SH-SY5Y (cell line): ENCODE results near the gene SAMD14.

Experiments used
- GATA2 ChIP-seq: IDR thresholded peaks from 2 replicates; pipeline ENCODE4 v1.6.1; 2011; ENCODE audit warnings: mild to moderate bottlenecking, low read depth, low read length
- GATA3 ChIP-seq: IDR thresholded peaks from 2 replicates; pipeline ENCODE4 v1.6.1; 2011; ENCODE audit warnings: low read depth, mild to moderate bottlenecking, low read length, moderate library complexity

The SAMD14 gene

DNA sequence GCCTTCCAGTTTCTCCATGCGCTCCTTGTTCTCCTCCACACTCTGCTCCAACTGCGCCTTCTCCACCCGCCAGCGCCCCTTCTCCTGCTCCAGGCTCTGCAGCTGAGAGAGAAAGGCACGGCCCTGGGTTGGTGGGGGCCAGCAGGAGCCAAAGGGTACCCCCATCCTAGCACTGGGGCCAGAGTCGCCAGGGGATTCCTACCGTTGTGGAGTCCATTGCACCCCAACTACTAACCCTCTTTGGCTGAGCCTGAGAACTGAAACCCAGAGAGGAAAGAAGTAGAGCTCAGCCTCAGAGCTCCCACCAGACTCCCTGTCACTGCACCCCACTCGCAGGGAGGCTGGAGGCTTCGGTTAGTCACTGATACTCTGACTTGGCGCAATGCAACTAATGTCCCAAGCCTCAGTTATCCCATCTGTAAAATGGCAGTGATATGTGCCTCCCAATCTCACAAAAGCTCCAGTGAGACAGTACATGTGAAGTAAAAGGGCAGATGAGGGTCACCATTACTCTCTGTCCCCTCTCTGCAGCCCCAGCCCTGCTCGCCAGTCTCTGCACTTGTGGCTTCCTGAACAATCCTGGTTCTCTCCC is 6.2 kb upstream of the SAMD14 start:
- TF ChIP-seq GATA2 (no peak), GATA3 (no peak)

GRCh38 chr17:50135316-50136095 is 5.5 kb upstream of the SAMD14 start:
- TF ChIP-seq GATA3 = no peak
- TF ChIP-seq GATA2 = no peak

GRCh38 chr17:50134206-50135110 is 4.5 kb upstream of the SAMD14 start:
- no peak for TF ChIP-seq GATA3
- no peak for TF ChIP-seq GATA2

- TF ChIP-seq GATA2 (no peak), GATA3 (no peak)
These were observed 3.8 kb upstream of the SAMD14 start for GRCh38 chr17:50133769-50134099.

DNA sequence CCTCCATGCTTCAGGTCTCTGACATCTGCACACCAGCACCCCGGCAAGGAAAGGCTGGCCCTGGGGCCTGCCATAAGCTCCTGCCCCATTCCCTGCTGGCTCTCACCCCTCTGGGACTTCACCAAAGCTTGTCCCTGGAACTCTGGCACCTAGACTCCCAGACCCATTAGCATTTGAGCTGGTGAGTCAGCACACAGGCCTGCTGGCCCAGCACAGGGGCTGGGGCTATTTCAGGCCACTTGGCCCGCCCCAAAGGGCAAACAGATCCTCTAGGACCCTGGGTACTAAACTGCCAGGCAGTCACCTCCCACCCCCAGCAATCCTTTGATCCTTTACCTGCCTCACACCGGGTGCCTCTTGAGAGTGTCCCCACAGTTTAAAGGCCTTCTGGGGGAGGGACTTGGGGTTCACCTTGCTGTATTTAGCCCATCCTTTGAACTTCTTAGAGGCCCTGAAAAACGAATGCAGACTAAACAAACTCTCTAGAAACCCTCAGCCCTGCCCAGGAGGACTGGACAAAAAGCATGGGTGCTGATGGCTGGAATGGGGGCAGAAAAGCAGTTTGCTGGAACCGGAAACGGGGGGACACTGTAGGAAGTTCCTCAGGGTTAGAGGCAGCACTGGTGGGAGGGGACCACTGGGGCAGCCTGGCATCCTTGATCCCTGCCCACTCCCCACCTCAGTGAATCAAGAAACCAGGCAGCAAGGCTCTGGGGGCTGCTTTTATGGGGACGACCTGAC is 3.2 kb upstream of the SAMD14 start:
- TF ChIP-seq GATA2 = no peak
- TF ChIP-seq GATA3 = no peak

DNA sequence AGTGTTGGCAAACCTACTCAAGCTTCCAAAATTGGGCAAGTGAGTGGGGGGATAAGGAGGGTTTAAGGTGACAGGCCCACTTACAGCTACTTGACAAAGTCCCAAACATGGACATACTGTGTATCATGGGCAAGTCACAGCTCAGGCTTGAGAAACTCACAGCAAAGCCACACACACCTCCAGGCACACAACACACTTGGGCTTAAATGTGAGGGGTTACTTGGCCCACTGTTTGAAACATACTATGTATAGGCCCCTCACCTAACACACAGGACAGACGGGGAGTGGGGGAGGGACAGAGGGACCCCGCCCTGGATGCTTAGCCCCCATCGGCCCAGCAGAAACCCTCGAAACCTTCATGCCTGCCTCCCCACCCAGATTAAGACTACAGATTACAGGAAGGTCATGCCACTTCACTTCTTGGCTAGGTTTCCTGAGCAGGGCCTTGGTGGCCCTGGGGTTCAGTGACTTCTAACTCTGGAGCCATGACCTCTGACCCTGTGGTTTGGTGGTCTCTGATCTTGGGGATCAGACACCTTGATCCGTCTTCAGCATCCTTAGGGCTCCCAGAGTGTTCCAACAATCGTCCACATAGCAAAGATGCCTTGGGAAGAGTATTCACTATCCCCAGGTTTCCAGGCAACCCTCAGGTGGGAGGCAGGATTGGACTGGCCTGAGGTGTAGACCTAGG is 2.3 kb upstream of the SAMD14 start:
- TF ChIP-seq GATA3 (no peak), GATA2 (no peak)

DNA sequence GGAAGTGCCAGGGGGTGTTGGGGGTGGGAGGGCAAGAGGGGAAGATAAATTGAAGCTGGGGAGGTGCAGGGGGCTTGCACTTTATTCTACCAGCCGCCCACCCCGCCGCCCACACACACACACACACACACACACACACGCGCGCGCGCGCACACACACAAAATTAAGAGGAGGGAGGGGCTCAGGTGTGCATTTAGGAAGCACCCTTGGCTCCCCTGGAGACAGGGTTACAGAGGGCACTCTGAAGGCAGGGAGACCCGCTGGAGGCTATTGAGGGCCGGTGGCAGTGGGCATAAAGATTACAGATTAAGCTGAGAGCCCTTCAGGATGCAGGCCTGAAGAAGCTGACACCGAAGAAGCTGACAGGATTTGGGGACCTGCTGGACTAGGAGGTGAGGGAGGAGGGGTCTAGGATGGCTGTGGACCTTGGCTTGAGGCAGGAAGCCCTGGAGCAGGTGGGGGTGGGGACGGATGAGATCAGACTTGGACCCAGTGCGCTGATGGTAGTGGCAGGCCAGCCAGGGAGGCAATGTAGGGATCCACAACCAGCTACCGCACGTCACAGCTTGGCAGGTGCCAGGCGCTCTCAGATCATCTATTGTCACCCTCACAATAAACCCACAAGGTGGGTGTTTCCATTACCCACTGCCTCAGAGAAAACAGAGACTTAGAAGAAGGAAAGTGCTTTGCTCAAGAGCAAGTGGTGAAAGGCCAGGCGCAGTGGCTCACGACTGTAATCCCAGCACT is 772 bp upstream of the SAMD14 start:
- no peak for TF ChIP-seq GATA3
- TF ChIP-seq GATA2 = no peak

DNA sequence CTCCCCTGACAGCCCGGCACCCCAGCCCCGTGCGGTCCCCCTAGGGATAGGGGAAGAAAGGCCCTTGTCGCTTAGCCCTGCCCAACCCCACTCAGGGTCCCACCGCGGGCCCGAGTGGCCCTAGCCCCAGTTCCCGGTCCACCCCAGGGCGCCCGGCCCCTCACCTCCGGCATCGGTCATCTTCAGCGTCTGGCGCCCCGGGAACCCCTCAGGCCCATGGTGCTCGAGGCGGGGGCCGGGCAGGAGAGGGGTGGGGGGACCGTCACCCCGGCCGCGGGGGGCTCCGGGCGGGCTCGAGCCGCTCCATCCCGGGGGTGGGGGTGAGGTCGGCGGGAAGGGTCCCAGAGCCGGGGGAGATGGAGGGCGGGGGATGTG is 620 bp downstream of the SAMD14 start:
- TF ChIP-seq GATA2 (no peak), GATA3 (no peak)

DNA sequence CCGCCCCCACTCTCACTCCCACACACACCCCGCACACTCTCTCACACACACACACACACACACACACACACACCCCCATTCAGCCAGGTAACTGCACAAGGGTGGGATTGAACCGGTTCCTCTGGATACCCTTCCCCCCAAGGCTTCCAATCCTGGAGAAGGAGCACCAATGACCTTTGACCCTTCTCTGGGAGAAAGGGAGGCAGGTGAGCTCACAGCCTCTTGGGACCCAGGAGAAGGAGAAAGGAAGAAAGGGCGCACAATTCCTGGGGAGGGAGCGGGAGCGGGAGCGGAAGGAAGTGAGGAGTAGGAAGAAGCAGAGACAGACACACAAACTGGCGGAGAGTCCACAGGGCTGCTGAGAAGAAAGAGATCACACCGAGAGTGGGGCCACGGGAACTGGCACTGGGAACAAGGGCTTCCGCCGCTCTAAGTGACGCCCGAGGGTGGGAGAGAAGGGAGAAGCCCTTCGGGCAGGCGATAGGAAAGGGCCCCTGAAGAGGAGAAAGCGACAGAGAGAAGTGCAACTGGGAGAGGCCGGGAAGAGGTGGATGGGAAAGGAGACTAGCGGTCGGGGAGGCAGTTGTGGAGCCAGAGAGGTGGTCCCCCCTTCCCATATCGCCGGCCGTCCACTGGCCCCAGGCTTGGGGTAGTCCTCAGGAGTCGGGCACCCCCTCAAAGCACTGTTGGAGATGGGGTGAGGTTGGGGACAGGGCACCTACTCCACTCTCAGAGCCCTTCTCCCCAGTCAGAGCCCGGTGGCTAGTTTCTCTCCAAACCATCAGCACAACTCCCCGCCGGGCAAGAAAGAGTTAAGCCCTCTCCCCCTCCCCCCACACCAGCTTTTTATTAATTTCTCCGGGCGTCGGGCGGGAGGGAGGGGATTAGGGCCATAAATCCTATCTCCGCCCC is 1.3 kb downstream of the SAMD14 start:
- TF ChIP-seq GATA2 (no peak), GATA3 (no peak)

DNA sequence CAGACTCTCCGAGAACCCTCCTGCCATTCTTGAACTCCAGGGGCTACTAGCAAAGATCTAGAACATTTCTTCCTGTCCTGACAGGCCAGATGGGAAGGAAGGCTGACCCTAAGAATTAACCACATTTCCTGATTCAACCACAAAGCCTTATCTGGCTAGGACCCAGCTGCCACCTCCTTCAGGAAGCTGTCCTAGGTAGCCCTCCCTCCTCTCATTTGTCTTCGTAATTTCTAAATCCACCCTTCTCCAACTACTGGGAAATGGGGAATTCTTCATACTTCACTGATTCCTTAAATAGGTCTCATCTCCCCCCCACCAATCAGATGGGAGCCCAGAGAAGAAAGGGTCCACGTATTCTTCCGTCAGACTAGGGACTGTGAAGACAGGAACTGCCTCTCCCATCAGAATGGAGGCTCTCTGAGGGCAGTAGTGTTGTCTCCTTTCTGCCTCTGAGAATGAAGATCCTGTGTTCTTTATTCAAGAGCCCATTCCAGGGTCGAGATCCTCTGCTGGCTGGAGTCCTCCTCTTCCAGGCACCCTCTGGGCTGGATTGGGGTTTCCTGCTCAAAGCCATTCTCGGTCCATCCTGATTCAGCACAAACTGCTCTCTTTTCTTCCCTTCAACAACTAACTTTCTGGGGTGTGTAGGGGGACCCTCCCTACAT is 2.1 kb downstream of the SAMD14 start:
- TF ChIP-seq GATA2 (no peak), GATA3 (no peak)

DNA sequence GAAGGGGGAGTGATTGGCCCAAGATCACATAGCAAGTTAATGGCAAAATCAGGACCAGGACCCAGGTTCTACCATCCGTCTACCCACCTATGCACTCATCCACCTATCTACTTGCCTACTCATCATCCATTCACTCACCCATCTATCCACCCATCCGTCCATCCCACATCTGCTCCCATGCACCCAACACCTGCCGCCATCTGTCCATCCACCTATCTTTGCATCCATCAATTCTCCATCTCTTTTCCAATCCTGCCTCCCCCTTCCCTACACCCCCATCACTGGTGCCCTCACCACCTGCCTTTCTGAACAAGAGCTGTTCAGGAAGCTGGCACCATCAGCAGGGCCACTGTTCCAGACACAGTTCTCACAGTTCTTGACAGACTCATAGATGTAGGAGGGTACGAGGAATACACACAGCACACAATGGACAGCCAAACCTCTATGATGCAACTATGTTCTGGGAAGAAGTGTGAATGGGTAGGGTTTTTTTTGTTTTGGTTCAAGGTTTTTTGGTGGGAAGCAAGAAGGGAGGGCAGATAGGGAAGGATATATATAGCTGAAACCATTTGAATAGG is 4.5 kb downstream of the SAMD14 start:
- TF ChIP-seq GATA3 = no peak
- TF ChIP-seq GATA2 = no peak
